Endometrial microvascular endothelial cells (primary cell): Measurements from ENCODE around the gene NCAPG. TPM values are rescaled to one million over a fixed set of nuclear protein-coding genes. Genes with fewer than 3 reads are reported as not detected.
"Not testable (repeated sequence)": the region's sequence is repeated elsewhere in the genome, so short reads cannot be mapped to it uniquely, and the experiment has no call there.

Experiments
- in situ Hi-C: cut with HindIII; loops from 2 replicates; pipeline ENCODE4 v1.10.0; 2017; ENCODE audit warnings: low sequenced_read_pairs, low pct_unique_long_range_greater_than_20kb; ENCODE audit errors: inconsistent ontology term
- total RNA-seq: library from RNA; depleted of rRNA; stranded (reverse); fragments of >200 nt; gene quantifications from one replicate; pipeline ENCODE4 v1.2.3, GENCODE V29; 2015; ENCODE audit errors: inconsistent ontology term

Gene NCAPG
- total RNA-seq, 1 donor from 2014 or later, result 45.7 TPM

DNA sequence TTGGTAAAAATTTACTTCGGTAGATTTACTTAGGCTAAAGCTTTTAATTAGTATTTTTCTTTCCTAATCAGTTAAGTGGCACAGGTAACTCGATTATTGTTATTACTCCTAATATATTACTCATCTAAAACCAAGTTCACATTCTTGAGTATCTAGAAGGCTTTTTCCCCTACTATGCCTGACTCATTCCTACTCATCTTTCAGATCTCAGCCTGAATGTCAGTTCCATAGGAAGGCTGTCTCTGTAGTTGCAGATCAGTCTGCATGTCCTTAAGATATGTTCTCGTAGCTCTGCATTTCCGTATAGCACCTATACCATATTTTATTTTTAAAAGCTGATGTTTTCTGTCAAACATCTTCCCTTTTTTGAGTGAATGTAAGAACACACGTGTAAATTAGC is 23.5 kb upstream of the NCAPG start:
- in situ Hi-C loops, result no loop called here

DNA sequence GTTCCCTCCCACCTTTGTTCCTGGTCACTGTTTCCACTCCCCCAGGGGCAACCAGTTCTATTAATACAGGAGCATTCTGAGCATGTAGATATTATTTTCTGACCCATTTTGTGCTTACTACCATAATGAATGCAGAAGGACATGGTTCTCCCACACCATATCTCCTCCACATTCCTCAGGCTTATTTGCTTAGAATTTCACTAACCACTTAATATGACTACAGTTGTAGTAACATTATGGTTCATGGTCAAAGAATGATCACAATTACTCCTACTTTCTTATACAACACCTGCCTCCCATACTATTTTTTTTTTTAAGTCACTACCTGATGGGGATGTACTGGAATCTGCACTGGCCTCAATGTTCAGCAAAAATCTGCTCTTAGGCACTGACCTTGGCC is 21.8 kb upstream of the NCAPG start:
- in situ Hi-C loops, result no loop called here

DNA sequence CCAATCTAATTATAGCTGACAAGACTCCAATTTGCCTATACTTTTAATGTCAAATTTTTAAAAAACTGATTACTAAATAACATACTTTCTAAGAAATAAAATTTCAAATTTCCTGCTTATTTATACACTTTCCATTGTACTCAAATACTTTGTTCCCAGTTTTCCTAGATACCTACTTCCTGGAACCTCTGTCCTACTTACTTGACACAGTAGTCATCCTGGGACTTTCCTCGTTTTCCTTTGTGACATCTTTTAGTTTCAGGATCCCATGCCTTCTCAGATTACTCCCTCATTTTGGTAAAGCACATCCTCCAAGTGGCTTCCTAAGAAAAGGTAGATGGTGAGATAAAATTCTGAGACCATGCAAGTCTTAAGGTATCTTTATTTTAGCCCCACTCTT is 16.0 kb upstream of the NCAPG start:
- in situ Hi-C loops, result no loop called here

DNA sequence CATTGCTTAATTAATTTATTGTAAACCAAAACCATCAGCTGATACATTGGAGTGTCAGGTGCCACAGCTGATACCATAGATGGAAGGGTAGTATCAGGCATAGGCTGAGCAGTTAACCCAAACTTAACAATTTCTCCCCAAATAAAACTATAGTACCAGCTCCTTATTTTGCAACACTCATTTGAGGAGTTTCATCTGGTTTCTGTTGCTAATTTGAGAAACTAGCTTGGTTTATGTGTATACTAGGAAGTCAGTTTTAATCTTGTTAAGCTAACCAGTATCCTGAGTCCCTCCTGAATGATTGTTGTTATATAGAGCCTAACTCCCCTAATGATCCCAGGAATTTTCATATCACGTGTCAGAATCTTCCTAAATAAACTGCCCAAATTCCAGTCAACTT is 13.0 kb upstream of the NCAPG start:
- in situ Hi-C loops, result no loop called here

DNA sequence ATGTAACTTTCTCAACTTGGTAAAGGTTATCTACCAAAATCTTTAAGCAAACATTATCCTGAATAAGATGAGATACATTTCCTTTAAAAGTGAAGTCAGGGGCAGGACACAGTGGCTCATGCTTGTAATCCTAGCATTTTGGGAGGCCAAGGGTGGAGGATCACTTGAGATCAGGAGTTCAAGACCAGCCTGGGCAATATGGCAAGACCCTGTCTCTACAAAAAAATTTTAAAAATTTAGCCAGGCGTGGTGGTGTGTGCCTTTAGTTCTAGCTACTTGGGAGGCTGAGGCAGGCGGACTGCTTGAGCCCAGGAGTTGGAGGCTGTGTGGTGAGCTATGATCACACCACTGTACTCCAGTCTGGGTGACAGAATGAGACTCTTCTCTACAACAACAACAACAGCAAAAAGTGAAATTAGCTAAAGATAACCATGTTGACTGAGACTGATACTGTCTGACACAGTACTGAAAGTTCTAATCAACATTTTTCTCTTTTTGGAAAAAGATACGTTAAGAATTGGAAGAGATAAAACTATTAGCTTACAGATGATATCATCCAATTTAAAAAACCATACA is 5.1 kb upstream of the NCAPG start:
- in situ Hi-C loops, result no loop called here

DNA sequence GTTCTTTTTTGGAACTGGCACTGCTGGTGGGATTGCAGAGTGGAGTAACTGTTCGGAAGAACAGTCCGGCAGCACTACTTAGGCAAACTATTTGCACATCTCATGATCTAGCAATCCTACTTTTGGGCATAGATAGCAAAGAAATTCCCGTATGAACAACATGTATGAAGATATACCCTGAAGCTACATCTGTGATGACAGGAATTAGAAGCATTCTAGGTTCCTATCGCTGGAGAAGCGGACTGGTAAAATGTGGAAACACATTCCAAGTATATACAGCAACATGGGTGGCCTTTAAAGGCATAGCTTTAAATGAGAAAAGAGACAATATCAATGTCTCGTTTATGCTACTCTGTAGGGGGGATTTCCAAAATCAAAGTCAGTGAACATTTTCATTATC is 3.3 kb upstream of the NCAPG start:
- in situ Hi-C loops, result no loop called here

DNA sequence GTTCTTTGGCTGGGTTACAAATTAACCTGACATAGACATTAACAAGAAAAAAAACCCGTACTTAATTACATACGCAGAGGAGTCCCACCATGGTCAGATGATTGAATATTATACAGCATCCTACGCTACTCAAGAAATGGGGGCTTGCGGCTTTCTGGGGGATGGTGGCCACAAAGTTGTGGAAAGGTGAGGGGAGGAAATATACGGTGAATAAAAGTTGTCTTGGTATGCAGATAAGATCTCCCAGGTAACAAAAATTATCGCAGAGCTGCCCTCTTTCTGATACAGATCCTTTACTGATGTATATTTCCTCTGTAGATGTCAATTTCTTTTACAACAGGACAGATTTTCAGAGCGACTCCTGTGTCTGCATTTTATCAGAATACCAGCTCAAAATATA is 1.1 kb upstream of the NCAPG start:
- in situ Hi-C loops, result loop anchor here (10.0 kb wide), 1 partner anchor 555 kb away; no protein-coding TSS in a partner anchor

DNA sequence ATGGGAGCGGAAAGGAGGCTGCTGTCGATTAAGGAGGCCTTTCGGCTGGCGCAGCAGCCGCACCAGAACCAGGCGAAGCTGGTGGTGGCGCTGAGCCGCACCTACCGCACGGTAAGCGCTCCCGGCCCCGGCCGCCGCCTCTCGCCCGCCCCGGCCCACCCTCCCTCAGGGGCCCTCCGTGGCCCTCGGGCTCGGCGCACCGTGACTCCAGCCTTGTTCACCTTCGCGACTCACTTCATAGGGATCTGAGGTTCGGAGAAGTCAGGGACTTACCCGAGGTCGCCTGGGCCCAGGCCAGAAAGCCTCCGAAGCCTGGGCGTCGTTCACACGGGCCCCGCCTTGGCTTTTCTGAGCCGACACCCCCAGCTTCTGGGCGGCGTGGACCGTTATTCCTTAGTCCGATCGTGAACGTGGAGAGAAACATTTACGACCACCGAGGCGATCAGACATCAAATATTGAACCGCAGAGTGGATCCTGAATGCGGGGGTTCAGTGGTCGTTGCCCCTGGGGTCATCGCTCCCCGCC is 362 bp downstream of the NCAPG start:
- in situ Hi-C loops, result loop anchor here (10.0 kb wide), 1 partner anchor 554 kb away; no protein-coding TSS in a partner anchor

DNA sequence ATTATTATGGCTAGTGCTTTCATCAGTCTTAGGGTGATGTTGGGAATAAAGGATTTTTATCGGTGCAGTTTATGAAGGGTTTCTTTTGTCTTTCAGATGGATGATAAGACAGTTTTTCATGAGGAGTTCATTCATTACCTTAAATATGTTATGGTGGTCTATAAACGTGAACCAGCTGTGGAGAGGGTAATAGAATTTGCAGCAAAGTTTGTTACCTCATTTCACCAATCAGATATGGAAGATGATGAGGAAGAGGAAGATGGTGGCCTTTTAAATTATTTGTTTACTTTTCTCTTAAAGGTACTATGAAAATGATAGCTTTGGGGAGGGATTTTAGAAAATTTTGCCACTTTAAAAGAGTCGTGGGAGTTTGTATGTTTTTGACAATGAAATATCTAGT is 1.3 kb downstream of the NCAPG start:
- in situ Hi-C loops, result loop anchor here (10.0 kb wide), 1 partner anchor 553 kb away; no protein-coding TSS in a partner anchor

DNA sequence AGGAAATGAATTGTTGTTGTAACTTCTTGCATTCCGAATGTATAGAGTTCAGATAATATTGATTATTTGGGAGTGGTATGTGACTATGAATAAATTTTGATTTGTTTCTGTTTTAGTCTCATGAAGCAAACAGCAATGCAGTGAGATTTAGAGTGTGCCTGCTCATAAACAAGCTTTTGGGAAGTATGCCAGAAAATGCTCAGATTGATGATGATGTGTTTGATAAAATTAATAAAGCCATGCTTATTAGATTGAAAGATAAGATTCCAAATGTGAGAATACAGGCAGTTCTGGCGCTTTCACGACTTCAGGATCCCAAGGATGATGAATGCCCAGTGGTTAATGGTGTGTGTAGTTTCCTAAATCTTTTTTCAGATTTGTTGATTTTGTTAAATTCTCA is 2.0 kb downstream of the NCAPG start:
- in situ Hi-C loops, result loop anchor here (10.0 kb wide), 1 partner anchor 552 kb away; no protein-coding TSS in a partner anchor

DNA sequence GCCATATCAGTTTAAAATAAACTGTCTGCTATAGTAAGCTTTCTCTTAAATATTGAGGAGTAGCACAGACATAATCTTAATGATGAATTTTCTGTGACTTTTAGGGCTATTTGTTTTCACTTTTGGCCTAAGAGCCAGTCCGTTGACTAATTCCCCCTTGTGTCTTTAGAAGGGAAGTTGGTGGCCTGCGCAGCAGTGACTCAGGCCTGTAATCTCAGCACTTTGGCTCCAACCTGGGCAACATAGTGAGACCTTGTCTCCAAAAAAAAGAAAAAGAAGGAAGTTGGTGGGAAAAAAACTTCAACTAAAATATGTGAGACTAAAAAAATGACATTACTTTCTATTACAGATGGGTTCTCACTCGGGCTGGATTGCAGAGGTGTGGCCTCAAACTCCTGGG is 3.4 kb downstream of the NCAPG start:
- in situ Hi-C loops, result loop anchor here (10.0 kb wide), 1 partner anchor 551 kb away; no protein-coding TSS in a partner anchor

DNA sequence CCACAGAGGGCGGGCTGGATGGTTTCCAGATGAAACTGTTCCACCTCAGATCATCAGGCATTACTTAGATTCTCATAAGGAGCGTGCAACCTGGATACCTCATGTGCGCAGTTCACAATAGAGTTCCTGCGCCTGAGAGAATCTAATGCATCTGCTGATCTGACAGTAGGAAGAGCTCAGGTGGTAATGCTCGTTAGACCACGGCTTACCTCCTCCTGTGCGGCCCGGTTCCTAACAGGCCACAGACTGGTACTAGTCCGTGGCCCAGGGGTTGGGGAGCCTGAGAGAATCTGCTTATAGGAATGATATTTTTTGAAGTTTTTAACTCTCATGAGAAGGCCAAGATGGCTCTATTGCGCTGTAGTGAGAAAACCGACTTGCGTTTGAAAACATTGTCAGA is 5.4 kb downstream of the NCAPG start:
- in situ Hi-C loops, result loop anchor here (10.0 kb wide), 1 partner anchor 549 kb away; no protein-coding TSS in a partner anchor

DNA sequence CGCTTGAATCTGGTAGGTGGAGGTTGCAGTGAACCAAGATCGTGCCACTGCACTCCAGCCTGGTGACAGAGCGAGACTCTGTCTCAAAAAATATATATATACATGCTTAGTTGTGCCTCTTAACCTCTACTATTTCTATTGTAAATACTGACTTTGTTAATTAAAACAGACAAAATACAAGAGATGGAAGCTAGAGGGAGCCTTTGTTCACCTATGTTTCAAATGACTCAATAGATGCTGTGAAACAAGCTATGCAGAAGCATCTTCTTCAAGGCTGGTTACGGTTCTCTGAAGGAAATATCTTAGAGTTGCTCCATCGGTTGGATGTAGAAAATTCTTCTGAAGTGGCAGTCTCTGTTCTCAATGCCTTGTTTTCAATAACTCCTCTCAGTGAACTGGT is 6.2 kb downstream of the NCAPG start:
- in situ Hi-C loops, result loop anchor here (10.0 kb wide), 1 partner anchor 548 kb away; no protein-coding TSS in a partner anchor

DNA sequence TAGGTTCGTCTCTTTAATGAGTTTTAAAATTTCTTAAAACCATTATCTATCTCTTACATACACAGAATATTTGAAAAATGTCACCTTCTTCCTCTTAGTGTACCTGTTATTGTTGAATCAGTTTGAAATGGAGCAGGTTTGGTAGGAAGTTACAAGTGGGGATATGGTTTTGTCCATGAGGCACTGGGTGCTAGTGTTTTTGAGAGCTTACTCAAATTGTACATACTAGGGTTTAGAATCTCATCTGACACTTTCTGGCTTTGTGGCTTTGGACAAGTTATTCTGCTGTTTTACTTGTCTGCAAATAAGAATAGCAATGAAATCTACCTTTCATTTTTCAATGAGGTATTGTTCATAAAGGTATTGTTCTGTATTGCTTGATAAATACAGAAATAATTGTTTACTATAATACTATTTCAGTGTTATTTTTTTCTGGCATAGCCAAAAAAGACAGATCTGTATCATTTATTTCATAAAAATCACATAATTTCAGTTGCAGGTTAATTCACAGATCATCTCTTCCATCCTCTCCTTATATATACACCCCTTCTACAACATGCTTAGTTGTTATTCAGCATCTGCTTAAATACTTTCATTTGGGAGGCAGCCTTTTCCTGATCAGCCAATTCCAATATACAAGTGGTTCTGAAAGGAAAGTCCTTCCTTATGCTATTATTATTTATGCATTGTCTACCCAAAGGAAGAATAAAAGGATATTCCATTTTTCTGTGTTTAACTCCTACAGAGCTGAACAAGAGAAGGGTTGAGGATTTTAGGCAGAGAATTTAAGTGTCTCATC is 13.3 kb downstream of the NCAPG start:
- in situ Hi-C loops, result no loop called here

DNA sequence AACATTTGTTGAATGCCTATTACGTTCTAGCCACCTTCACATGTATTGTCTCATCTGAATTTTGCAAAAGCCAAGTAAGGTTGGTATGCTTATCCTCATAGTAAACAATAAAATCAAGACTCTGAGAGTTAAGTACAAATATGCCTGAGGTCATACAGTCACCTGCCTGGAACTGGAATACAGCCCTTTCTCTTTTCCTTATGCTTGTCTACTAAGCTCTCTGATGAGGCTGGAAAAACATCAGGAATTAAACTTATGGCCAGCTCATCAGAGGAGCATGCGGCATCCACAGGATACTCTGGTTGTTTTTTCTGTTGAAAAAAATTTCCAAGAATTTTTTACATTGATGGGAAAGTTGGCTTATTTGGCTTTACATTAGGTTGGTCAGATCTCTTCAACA is 35.5 kb downstream of the NCAPG start:
- in situ Hi-C loops, result no loop called here

DNA sequence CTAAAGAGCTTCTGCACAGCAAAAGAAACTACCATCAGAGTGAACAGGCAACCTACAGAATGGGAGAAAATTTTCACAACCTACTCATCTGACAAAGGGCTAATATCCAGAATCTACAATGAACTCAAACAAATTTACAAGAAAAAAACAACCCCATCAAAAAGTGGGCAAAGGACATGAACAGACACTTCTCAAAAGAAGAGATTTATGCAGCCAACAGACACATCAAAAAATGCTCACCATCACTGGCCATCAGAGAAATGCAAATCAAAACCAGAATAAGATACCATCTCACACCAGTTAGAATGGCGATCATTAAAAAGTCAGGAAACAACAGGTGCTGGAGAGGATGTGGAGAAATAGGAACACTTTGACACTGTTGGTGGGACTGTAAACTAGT is 39.5 kb downstream of the NCAPG start:
- in situ Hi-C loops, result not testable (repeated sequence)

DNA sequence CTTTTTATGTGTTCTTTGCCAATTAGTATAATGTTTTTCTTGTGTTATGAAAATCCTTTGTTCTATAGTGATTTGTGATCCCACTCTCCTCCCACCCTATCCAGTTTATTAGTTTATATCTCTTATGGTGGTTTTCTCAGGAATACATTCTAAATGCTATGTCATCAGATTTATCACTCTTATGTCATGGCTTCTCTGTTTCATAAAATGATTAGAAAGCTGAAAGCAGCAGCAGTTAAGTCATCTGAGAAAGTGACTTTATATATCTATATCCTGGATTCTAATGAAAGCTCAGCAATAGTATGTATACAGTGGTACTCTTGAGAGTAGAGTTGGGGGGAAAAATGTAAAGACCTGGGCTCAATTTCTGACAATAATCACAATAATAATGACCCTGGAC is 41.2 kb downstream of the NCAPG start:
- in situ Hi-C loops, result no loop called here

DNA sequence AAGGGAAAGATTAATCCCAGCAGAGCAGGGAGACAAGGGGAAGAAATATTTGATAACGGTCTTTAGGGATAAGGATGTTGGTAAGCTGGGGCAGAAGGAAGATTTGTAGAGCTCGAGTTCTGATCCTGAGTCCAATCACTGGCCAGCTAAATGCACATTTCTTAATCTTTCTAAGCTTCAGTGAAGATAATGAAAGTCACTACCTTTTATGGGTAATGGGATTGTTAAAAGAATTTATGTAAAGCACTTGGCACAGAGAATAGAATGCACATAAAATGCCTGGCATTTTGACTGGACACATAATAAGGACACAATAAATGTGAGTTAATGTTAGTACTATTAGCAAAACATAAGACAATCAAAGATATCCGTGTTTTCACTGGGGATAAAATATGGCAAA is 43.3 kb downstream of the NCAPG start:
- in situ Hi-C loops, result no loop called here

DNA sequence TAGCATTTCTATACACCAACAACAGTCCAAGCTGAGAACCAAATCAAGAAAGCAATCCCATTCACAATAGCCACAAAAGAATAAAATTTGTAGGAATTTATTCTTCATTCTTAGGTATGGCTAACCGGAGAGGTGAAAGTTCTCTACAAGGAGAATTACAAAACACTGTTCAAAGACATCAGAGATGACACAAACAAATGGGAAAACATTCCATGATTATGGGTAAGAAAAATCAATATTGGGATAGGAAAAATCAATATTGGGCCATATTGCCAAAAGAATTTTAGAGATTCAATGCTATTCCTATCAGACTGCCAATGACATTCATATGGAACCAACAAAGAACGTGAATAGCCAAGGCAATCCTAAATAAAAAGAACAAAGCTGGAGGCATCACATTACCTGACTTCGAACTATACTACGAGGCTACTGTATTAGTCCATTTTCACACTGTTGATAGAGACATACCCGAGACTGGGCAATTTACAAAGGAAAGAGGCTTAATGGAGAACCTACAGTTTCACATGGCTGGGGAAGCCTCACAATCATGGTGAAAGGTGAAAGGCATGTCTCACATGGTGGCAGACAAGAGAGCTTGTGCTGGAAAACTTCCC is 49.1 kb downstream of the NCAPG start:
- in situ Hi-C loops, result no loop called here

DNA sequence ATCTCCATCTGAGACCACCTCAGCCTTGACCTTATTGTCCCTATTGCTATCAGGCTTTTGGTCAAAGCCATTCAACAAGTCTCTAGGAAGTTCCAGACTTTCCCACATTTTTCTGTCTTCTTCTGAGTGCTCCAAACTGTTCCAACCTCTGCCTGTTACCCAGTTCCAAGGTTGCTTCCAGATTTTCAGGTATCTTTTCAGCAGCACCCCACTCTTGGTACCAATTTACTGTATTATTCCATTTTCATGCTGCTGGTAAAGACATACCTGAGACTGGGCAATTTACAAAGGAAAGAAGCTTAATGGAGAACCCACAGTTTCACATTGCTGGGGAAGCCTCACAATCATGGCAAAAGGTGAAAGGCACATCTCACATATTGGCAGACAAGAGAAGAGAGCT is 51.1 kb downstream of the NCAPG start:
- in situ Hi-C loops, result not testable (repeated sequence)
